Gastroesophageal sphincter (tissue), 4 donors: ENCODE results near the gene ACBD6. TPM values are rescaled to one million over a fixed set of nuclear protein-coding genes. Genes with fewer than 3 reads are reported as not detected.

Experiments used
- ATAC-seq: fragments of 150-250 bp; one replicate; pipeline ENCODE4 v1.9.1; 2016; ENCODE audit warnings: mild to moderate bottlenecking, moderate library complexity
- H3K27ac ChIP-seq, 4 donors: fragments of 200-600 bp; sonication (generic) in 3 of 4; 1 replicate in 3 of 4; 2 replicates in 1 of 4; pipeline ENCODE4 v1.5.1; 2016 to 2019
- H3K27me3 ChIP-seq: fragments of 200-600 bp; sonication (generic); one replicate; pipeline ENCODE4 v1.5.1; 2019
- H3K36me3 ChIP-seq, 2 donors: fragments of 200-600 bp; sonication (generic); one replicate each; pipeline ENCODE4 v1.5.1; 2019; ENCODE audit warnings: control low read depth in 1 of 2
- H3K4me1 ChIP-seq, 3 donors: fragments of 200-600 bp; sonication (generic); 1 replicate in 2 of 3; 2 replicates in 1 of 3; pipeline ENCODE4 v1.5.1; 2016 to 2019; ENCODE audit warnings: control low read depth in 2 of 3
- H3K4me3 ChIP-seq, 2 donors: fragments of 200-600 bp; sonication (generic); one replicate each; pipeline ENCODE4 v1.5.1; 2019; ENCODE audit warnings: mild to moderate bottlenecking in 1 of 2, moderate library complexity in 1 of 2
- H3K9me3 ChIP-seq, 3 donors: fragments of 200-600 bp; sonication (generic); one replicate each; pipeline ENCODE4 v1.5.1; 2017 to 2019; ENCODE audit warnings: control low read depth in 2 of 3
- EP300 ChIP-seq: sonication (generic); formaldehyde crosslinking; IDR thresholded peaks from one replicate; pipeline ENCODE4 v1.6.1; 2017; ENCODE audit warnings: antibody characterized with exemption, mild to moderate bottlenecking
- POLR2A ChIP-seq, 2 donors: fragments of 450-650 bp; IDR thresholded peaks; one replicate each; pipeline ENCODE4 v1.6.1; 2017; ENCODE audit warnings: antibody characterized with exemption in 2 of 2, mild to moderate bottlenecking in 2 of 2, moderate library complexity in 1 of 2
- POLR2AphosphoS5 ChIP-seq: sonication (generic); formaldehyde crosslinking; IDR thresholded peaks from one replicate; pipeline ENCODE4 v1.6.1; 2017; ENCODE audit warnings: antibody characterized with exemption
- WGBS, 2 donors: methylation state at CpG; one replicate each; pipeline ENCODE4 v1.1.5; 2018; ENCODE audit warnings: low coverage in 1 of 2; 5-methylcytosine and 5-hydroxymethylcytosine counted together
- total RNA-seq, 4 donors: library from RNA; depleted of rRNA; stranded (reverse); fragments of >200 nt; gene quantifications; one replicate each; pipeline ENCODE4 v1.1.0, GENCODE V29; 2016
- TF ChIP-seq, protein P1 (sequence below), 4 experiments: fragments of 200-600 bp in 2 of 4; fragments of 450-650 bp in 2 of 4; sonication (generic) in 1 of 4; IDR thresholded peaks; one replicate each; pipeline ENCODE4 v1.5.1; 2017 to 2019; ENCODE audit warnings: antibody characterized with exemption in 4 of 4, mild to moderate bottlenecking in 2 of 4, moderate library complexity in 2 of 4

Gene ACBD6
- total RNA-seq, 4 donors from 2014 or later, result 27.1 to 41.3 (median 39.7) TPM

DNA sequence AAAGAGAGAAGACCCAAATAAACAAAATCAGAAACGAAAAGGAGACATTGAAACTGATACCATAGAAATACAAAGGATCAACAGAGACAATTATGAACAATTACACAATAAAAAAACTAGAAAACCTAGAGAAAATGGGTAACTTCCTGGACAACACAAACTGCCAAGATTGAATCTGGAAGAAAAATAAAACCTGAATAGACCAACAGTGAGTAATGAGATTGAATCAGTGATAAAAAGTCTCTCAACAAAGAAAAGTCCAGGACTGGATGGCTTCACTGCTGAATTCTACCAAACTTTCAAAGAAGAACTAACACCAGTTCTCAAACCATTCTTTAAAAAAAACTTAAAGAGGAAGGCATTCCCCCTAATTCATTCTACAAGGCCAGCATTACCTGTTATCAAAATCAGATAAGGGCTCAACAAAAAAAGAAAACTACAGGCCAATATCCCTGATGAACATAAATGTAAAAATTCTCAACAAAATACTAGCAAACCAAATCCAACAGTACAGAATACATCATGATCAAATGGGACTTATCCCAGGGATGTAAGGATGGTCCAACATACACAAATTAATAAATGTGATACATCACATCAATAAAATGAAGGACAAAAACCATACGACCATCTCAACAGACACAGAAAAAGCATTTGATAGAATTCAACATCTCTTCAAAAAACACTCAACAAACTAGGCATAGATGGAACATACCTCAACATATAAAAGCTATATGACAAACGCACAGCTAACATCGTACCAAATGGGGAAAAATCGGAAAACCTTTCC lies 119.9 kb downstream of the ACBD6 start:
- no peaks in the 10 kb centered on the region for H3K36me3 ChIP-seq
- H3K9me3 ChIP-seq, result peaks cover 0 to 72% (median 0%) of the 10 kb centered on the region in 3 donors
- TF ChIP-seq POLR2A (IDR thresholded peaks at IDR 0.05), result no peak
- no peak for TF ChIP-seq POLR2AphosphoS5
- TF ChIP-seq EP300, result no peak
- TF ChIP-seq, protein P1, sequence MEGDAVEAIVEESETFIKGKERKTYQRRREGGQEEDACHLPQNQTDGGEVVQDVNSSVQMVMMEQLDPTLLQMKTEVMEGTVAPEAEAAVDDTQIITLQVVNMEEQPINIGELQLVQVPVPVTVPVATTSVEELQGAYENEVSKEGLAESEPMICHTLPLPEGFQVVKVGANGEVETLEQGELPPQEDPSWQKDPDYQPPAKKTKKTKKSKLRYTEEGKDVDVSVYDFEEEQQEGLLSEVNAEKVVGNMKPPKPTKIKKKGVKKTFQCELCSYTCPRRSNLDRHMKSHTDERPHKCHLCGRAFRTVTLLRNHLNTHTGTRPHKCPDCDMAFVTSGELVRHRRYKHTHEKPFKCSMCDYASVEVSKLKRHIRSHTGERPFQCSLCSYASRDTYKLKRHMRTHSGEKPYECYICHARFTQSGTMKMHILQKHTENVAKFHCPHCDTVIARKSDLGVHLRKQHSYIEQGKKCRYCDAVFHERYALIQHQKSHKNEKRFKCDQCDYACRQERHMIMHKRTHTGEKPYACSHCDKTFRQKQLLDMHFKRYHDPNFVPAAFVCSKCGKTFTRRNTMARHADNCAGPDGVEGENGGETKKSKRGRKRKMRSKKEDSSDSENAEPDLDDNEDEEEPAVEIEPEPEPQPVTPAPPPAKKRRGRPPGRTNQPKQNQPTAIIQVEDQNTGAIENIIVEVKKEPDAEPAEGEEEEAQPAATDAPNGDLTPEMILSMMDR (IDR thresholded peaks at IDR 0.05), result no peak
- 85 to 92% methylated on average over 4 to 5 of the region's 5 CpGs for WGBS, 2 donors
- H3K4me3 ChIP-seq, result no peak overlapping the region
- no peak overlapping the region for H3K27ac ChIP-seq
- H3K27me3 ChIP-seq, result no peaks in the 10 kb centered on the region
- H3K4me1 ChIP-seq, result no peaks in the 10 kb centered on the region
- no peak for ATAC-seq

DNA sequence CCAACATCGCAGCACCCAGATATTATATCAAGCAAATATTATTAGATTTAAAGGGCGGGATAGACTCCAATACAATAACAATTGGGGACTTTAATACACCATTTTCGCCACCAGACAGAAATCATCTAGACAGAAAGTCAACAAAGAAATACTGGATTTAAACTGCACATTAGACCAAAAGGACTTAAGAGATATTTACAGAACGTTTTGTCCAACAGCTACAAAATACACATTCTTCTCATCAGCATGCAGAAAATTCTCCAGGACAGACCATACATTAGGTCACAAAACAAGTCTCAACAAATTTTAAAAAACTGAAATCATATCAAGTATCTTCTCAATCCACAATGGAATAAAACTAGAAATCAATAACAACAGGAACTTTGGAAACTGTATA lies 121.2 kb downstream of the ACBD6 start:
- Histone ChIP-seq H3K27ac (no peak overlapping the region), H3K4me1 (no peaks in the 10 kb centered on the region), H3K27me3 (no peaks in the 10 kb centered on the region), H3K4me3 (no peak overlapping the region), H3K9me3 (peaks cover 0 to 70% (median 0%) of the 10 kb centered on the region in 3 donors), H3K36me3 (no peaks in the 10 kb centered on the region)
- ATAC-seq, result no peak
- TF ChIP-seq POLR2AphosphoS5 (no peak), EP300 (no peak), POLR2A (IDR thresholded peaks at IDR 0.05) (no peak)
- TF ChIP-seq, protein P1 (IDR thresholded peaks at IDR 0.05), result no peak
- WGBS, 2 donors, result 85 to 87% methylated on average over 4 of the region's 4 CpGs

DNA sequence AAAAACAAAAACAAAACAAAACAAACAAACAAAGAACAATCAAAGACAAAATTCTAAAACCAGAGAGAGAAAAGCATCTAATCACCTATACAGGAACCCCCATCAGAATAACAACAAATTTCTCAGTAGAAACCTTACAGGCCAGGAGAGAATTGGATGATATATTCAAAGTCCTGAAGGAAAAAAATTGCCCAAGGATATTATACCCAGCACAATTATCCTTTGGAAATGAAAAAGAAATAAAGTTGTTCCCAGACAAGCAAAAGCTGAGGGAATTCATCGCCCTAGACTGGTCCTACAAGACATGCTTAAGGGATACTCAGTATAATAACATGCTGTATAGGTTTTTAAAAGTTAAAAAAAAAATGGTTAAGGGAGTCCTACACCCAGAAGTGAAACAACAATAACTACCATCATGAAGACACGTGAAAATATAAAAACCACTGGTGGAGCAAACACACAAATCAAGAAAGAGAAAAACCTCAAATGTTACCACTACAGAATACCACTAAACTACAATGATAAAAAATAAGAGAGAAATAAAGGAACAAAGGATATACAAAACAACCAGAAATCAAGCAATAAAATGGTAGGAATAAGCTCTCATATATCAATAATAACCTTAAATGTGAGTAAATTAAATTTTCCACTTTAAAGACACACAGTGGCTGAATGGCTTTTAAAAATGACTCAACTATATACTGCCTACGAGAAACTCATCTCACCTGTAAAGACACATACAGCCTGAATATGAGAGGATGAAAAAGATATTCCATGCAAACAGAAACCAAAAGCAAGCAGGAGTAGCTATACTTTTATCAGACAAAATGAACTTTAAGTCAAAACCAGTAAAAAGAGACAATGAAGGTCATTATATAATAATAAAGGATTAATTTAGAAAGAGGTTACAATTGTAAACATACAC lies 121.9 kb downstream of the ACBD6 start:
- peaks cover 0 to 64% (median 0%) of the 10 kb centered on the region in 3 donors for H3K9me3 ChIP-seq
- TF ChIP-seq, protein P1 (IDR thresholded peaks at IDR 0.05), result no peak
- TF ChIP-seq EP300, result no peak
- no peak for TF ChIP-seq POLR2A (IDR thresholded peaks at IDR 0.05)
- TF ChIP-seq POLR2AphosphoS5, result no peak

DNA sequence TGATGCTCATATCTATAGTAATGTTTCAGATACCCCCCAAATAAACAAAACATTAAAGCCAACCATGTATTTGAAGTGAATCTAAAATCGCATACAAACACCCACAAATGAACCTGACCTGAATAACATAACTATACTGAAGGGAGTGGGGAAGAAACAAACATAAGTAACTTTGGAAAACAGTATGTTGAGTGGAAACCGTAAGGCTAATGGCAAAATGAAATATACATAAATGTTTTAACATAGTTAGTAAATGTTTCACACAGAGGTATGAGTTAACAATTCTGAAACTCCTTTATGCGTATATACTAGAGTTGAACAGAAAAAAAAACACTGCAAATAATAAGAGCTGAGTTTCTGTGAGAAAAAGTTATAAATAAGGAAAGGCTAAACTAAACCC lies 125.6 kb downstream of the ACBD6 start:
- TF ChIP-seq, protein P1 (IDR thresholded peaks at IDR 0.05), result no peak
- no peak for TF ChIP-seq POLR2A (IDR thresholded peaks at IDR 0.05)
- no peak for TF ChIP-seq EP300
- no peak for TF ChIP-seq POLR2AphosphoS5
- whole genome bisulfite sequencing, 2 donors, result 97 to 98% methylated on average over 3 of the region's 3 CpGs
- Histone ChIP-seq H3K4me3 (no peak overlapping the region), H3K27ac (no peak overlapping the region), H3K27me3 (no peaks in the 10 kb centered on the region), H3K9me3 (peaks cover 0 to 33% (median 0%) of the 10 kb centered on the region in 3 donors), H3K36me3 (no peaks in the 10 kb centered on the region), H3K4me1 (no peaks in the 10 kb centered on the region)
- ATAC-seq, result no peak

More for the DNA sequence above, 121.9 kb downstream of the ACBD6 start:
- no peak for ATAC-seq
- WGBS, 2 donors, result 84 to 100% methylated on average over 2 to 3 of the region's 3 CpGs
- Histone ChIP-seq H3K36me3 (no peaks in the 10 kb centered on the region), H3K4me3 (no peak overlapping the region), H3K27me3 (no peaks in the 10 kb centered on the region), H3K4me1 (no peaks in the 10 kb centered on the region), H3K27ac (no peak overlapping the region)
